ENCODE data around the gene TBK1.

GRCh38 chr12:64413884-64414283 is 38.0 kb upstream of the TBK1 start:
- no peak for TF ChIP-seq CTCF (IDR thresholded peaks at IDR 0.05)
- no peak for TF ChIP-seq ETV6 (CRISPR knock-in tag; IDR thresholded peaks at IDR 0.05)
- TF ChIP-seq ZNF232 (CRISPR knock-in tag; IDR thresholded peaks at IDR 0.05), result no peak
- TF ChIP-seq, protein P1, sequence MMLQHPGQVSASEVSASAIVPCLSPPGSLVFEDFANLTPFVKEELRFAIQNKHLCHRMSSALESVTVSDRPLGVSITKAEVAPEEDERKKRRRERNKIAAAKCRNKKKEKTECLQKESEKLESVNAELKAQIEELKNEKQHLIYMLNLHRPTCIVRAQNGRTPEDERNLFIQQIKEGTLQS (CRISPR knock-in tag; conservative IDR thresholded peaks at IDR 0.05), result no peak
- TF ChIP-seq SP1 (CRISPR knock-in tag; conservative IDR thresholded peaks at IDR 0.05), result no peak
- no peak for TF ChIP-seq USF2 (CRISPR knock-in tag; IDR thresholded peaks at IDR 0.05)
- no peak for TF ChIP-seq NR2C2 (CRISPR knock-in tag; IDR thresholded peaks at IDR 0.05)
- no peak for TF ChIP-seq NFATC4 (CRISPR knock-in tag; IDR thresholded peaks at IDR 0.05)
